WTC11 (cell line): Measurements from ENCODE around the gene NENF. TPM values are rescaled to one million over a fixed set of nuclear protein-coding genes. Genes with fewer than 3 reads are reported as not detected.

Experiments
- ATAC-seq: fragments of 200-7000 bp; cut with Tn5 transposase; 2 replicates; pipeline ENCODE4 v1.10.0; 2021; ENCODE audit warnings: mild to moderate bottlenecking, moderate library complexity
- CTCF ChIA-PET: fragments of 300-600 bp; sonication (Branson Sonifier 250); formaldehyde crosslinking; loops from one replicate; lab custom pipeline; 2021; ENCODE audit warnings: antibody characterized with exemption; lab: Charles Lee
- POLR2A ChIA-PET: fragments of 350-600 bp; sonication (Branson Sonifier 250); formaldehyde crosslinking; loops from one replicate; lab custom pipeline; 2021; ENCODE audit warnings: antibody characterized with exemption; lab: Charles Lee
- DNase-seq: peaks from one replicate; pipeline ENCODE4 v3.0.0; 2021; ENCODE audit warnings: low spot score
- H3K27ac Mint-ChIP-seq: 2 replicates; pipeline ENCODE4 v1.8.0; 2021; ENCODE audit warnings: mixed read lengths
- H3K27me3 Mint-ChIP-seq: 2 replicates; pipeline ENCODE4 v1.8.0; 2021; ENCODE audit warnings: low read depth, mild to moderate bottlenecking, moderate library complexity, mixed read lengths
- H3K36me3 Mint-ChIP-seq: 2 replicates; pipeline ENCODE4 v1.8.0; 2021; ENCODE audit warnings: mixed read lengths
- H3K4me1 Mint-ChIP-seq: 2 replicates; pipeline ENCODE4 v1.8.0; 2022; ENCODE audit warnings: mixed read lengths
- H3K4me3 Mint-ChIP-seq: 2 replicates; pipeline ENCODE4 v1.8.0; 2021; ENCODE audit warnings: mild to moderate bottlenecking, moderate library complexity, mixed read lengths
- H3K9me3 Mint-ChIP-seq: 2 replicates; pipeline ENCODE4 v1.8.0; 2021; ENCODE audit warnings: mixed read lengths
- FOXP1 ChIP-seq: sonication (generic); formaldehyde crosslinking; IDR thresholded peaks from 2 replicates; pipeline ENCODE4 v1.8.0; 2022; ENCODE audit warnings: missing genetic modification reagents, mild to moderate bottlenecking, moderate library complexity, borderline replicate concordance
- GRHL2 ChIP-seq: fragments of 250-450 bp; sonication (Bioruptor Pico); IDR thresholded peaks from 2 replicates; pipeline ENCODE4 v1.8.0; 2022; ENCODE audit warnings: mild to moderate bottlenecking, moderate library complexity; ENCODE audit not compliant: insufficient replicate concordance, severe bottlenecking
- HMGA2 ChIP-seq: fragments of 250-450 bp; sonication (Bioruptor Pico); IDR thresholded peaks from 2 replicates; pipeline ENCODE4 v1.4.0; 2021; ENCODE audit warnings: mild to moderate bottlenecking, moderate library complexity
- NR1H2 ChIP-seq: sonication (generic); formaldehyde crosslinking; IDR thresholded peaks from 2 replicates; pipeline ENCODE4 v1.9.0; 2021; ENCODE audit warnings: mild to moderate bottlenecking, moderate library complexity, missing genetic modification reagents
- NR3C1 ChIP-seq: sonication (generic); formaldehyde crosslinking; conservative IDR thresholded peaks from 2 replicates; pipeline ENCODE4 v1.8.1; 2023; ENCODE audit warnings: low read depth, mild to moderate bottlenecking, missing genetic modification reagents
- PRRX2 ChIP-seq: fragments of 250-450 bp; sonication (Bioruptor Pico); IDR thresholded peaks from 2 replicates; pipeline ENCODE4 v1.8.0; 2021; ENCODE audit warnings: mild to moderate bottlenecking
- SOX15 ChIP-seq: fragments of 250-450 bp; sonication (Bioruptor Pico); IDR thresholded peaks from 2 replicates; pipeline ENCODE4 v1.9.0; 2021; ENCODE audit warnings: mild to moderate bottlenecking
- TEAD1 ChIP-seq: sonication (generic); formaldehyde crosslinking; IDR thresholded peaks from 2 replicates; pipeline ENCODE4 v1.8.0; 2022; ENCODE audit warnings: mild to moderate bottlenecking, missing genetic modification reagents
- ZNF263 ChIP-seq: sonication (generic); formaldehyde crosslinking; IDR thresholded peaks from 2 replicates; pipeline ENCODE4 v1.8.1; 2022; ENCODE audit warnings: low read depth, mild to moderate bottlenecking, moderate library complexity, missing genetic modification reagents
- ZNF671 ChIP-seq: fragments of 250-450 bp; sonication (Bioruptor Pico); IDR thresholded peaks from 2 replicates; pipeline ENCODE4 v1.8.0; 2021; ENCODE audit warnings: mild to moderate bottlenecking
- total RNA-seq: library from RNA; stranded (reverse); gene quantifications from 3 replicates; pipeline ENCODE4 v1.2.3, GENCODE V29; 2021
- TF ChIP-seq, protein P1 (sequence below): fragments of 250-450 bp; sonication (Bioruptor Pico); IDR thresholded peaks from 2 replicates; pipeline ENCODE4 v1.8.0; 2021; ENCODE audit warnings: mild to moderate bottlenecking
- TF ChIP-seq, protein P2 (sequence below): fragments of 250-450 bp; sonication (Bioruptor Pico); IDR thresholded peaks from 2 replicates; pipeline ENCODE4 v1.9.0; 2021; ENCODE audit warnings: mild to moderate bottlenecking, borderline replicate concordance
- TF ChIP-seq, protein P3 (sequence below): sonication (generic); formaldehyde crosslinking; IDR thresholded peaks from 2 replicates; pipeline ENCODE4 v1.8.1; 2023; ENCODE audit warnings: mild to moderate bottlenecking, missing genetic modification reagents, moderate library complexity
- TF ChIP-seq, protein P4 (sequence below): sonication (generic); formaldehyde crosslinking; IDR thresholded peaks from 2 replicates; pipeline ENCODE4 v1.8.1; 2022; ENCODE audit warnings: mild to moderate bottlenecking, missing genetic modification reagents, moderate library complexity, borderline replicate concordance
- TF ChIP-seq, protein P5 (sequence below): sonication (generic); formaldehyde crosslinking; IDR thresholded peaks from 2 replicates; pipeline ENCODE4 v1.8.1; 2022; ENCODE audit warnings: low read depth, mild to moderate bottlenecking, moderate library complexity, missing genetic modification reagents, borderline replicate concordance
- TF ChIP-seq, protein P6 (sequence below): sonication (generic); formaldehyde crosslinking; IDR thresholded peaks from 2 replicates; pipeline ENCODE4 v1.8.1; 2022; ENCODE audit warnings: missing genetic modification reagents, borderline replicate concordance
- TF ChIP-seq, protein P7 (sequence below): fragments of 250-450 bp; sonication (Bioruptor Pico); IDR thresholded peaks from 2 replicates; pipeline ENCODE4 v2.1.2; 2022; ENCODE audit warnings: mild to moderate bottlenecking, moderate library complexity
- TF ChIP-seq, protein P8 (sequence below): fragments of 200-600 bp; IDR thresholded peaks from 2 replicates; pipeline ENCODE4 v1.8.0; 2022; ENCODE audit warnings: antibody characterized with exemption

The NENF gene
- total RNA-seq, 1 experiment from 2014 or later: 27.3 TPM

DNA sequence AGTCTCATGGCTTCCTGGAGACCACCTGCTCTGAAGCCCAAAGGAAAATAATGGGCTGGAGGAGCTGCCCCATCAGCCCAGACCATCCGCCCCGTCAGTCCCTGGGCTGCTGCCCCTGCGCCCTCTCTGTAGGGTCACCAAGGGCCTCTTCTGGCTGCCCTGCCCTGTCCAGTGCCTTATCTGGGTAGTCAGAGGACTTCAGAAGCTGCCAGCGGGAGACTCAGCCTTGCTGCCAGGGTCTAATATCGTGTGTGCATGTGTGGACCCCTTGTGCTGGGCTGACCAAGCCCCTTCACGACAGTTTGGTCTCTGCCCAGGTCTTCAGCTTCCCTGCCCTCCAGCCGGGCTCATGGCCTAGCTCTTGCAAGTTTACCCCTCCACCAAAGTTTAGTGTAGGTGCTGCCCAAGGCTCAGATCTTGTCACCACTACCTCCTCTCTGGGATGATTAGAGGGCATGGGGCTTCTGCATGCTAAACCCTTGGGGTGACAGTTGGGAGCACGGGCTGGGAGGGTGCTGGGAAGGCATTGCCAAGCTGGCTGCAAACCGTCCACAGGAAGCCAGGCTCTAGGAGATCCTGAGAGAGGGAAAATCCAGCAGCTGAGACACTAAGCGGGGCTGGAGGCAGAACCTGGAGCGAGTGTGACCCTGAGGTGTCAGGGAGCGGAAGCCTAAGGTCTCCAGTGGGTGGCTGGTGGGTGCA lies 20.6 kb downstream of the NENF start:
- Mint-ChIP-seq H3K27ac (no peak overlapping the region), H3K4me3 (no peak overlapping the region), H3K9me3 (0 out of 2 replicates have a peak, but pooled peaks cover 3% of the 10 kb centered on the region), H3K27me3 (no peaks in the 10 kb centered on the region), H3K36me3 (no peaks in the 10 kb centered on the region), H3K4me1 (no peaks in the 10 kb centered on the region)
- TF ChIP-seq, protein P1, sequence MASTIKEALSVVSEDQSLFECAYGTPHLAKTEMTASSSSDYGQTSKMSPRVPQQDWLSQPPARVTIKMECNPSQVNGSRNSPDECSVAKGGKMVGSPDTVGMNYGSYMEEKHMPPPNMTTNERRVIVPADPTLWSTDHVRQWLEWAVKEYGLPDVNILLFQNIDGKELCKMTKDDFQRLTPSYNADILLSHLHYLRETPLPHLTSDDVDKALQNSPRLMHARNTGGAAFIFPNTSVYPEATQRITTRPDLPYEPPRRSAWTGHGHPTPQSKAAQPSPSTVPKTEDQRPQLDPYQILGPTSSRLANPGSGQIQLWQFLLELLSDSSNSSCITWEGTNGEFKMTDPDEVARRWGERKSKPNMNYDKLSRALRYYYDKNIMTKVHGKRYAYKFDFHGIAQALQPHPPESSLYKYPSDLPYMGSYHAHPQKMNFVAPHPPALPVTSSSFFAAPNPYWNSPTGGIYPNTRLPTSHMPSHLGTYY (CRISPR knock-in tag): no peak
- no peak for TF ChIP-seq FOXP1 (CRISPR knock-in tag)
- CTCF ChIA-PET: interaction anchor here (0.7 to 1.4 kb wide), 5 partner anchors 9 to 418 kb away, joined by 3 to 5 read pairs (median 3); partner anchors contain the start of genes DTL and INTS7
- POLR2A ChIA-PET: no interaction called here
- ATAC-seq: no peak
- DNase-seq: no peak

DNA sequence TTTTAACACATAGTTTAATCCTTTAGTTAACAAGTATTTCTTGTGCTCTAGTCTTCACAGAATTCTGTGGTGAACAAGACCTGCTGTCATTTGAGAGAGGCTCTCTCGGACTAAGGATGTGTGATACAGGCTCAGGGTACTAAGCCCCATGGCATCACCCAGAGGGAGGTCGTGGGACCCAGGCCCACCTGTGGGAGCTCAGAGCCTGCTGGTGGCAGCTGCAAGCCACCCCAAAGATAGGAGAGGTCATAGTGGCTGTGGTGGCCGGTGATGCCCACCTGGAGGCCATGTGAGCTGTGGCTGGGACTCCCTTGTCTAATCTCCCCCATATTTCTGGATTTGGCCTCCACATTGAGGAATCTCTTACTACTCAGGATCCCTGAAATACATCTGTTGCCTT lies 22.0 kb downstream of the NENF start:
- no peak for ATAC-seq
- Mint-ChIP-seq H3K4me1 (no peaks in the 10 kb centered on the region), H3K9me3 (0 out of 2 replicates have a peak, but pooled peaks cover 7% of the 10 kb centered on the region), H3K4me3 (no peak overlapping the region), H3K27me3 (no peaks in the 10 kb centered on the region), H3K27ac (no peak overlapping the region), H3K36me3 (no peaks in the 10 kb centered on the region)
- no peak for DNase-seq
- ChIA-PET CTCF (interaction anchor here (1.3 to 4.8 kb wide), 18 partner anchors 11 to 420 kb away, joined by 4 to 55 read pairs (median 16); partner anchors contain the start of genes DTL, INTS7, NENF and PACC1), POLR2A (interaction anchor here (1.5 kb wide), 1 partner anchor 164 kb away, joined by 5 read pairs; no protein-coding TSS in a partner anchor)
- TF ChIP-seq, protein P2, sequence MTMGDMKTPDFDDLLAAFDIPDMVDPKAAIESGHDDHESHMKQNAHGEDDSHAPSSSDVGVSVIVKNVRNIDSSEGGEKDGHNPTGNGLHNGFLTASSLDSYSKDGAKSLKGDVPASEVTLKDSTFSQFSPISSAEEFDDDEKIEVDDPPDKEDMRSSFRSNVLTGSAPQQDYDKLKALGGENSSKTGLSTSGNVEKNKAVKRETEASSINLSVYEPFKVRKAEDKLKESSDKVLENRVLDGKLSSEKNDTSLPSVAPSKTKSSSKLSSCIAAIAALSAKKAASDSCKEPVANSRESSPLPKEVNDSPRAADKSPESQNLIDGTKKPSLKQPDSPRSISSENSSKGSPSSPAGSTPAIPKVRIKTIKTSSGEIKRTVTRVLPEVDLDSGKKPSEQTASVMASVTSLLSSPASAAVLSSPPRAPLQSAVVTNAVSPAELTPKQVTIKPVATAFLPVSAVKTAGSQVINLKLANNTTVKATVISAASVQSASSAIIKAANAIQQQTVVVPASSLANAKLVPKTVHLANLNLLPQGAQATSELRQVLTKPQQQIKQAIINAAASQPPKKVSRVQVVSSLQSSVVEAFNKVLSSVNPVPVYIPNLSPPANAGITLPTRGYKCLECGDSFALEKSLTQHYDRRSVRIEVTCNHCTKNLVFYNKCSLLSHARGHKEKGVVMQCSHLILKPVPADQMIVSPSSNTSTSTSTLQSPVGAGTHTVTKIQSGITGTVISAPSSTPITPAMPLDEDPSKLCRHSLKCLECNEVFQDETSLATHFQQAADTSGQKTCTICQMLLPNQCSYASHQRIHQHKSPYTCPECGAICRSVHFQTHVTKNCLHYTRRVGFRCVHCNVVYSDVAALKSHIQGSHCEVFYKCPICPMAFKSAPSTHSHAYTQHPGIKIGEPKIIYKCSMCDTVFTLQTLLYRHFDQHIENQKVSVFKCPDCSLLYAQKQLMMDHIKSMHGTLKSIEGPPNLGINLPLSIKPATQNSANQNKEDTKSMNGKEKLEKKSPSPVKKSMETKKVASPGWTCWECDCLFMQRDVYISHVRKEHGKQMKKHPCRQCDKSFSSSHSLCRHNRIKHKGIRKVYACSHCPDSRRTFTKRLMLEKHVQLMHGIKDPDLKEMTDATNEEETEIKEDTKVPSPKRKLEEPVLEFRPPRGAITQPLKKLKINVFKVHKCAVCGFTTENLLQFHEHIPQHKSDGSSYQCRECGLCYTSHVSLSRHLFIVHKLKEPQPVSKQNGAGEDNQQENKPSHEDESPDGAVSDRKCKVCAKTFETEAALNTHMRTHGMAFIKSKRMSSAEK (CRISPR knock-in tag): no peak
- TF ChIP-seq HMGA2 (CRISPR knock-in tag) (no peak), NR1H2 (CRISPR knock-in tag) (no peak), FOXP1 (CRISPR knock-in tag) (no peak), ZNF671 (CRISPR knock-in tag) (no peak), ZNF263 (CRISPR knock-in tag) (no peak), GRHL2 (no peak), NR3C1 (CRISPR knock-in tag) (no peak), PRRX2 (CRISPR knock-in tag) (no peak), SOX15 (CRISPR knock-in tag) (no peak), TEAD1 (no peak)
- TF ChIP-seq, protein P3, sequence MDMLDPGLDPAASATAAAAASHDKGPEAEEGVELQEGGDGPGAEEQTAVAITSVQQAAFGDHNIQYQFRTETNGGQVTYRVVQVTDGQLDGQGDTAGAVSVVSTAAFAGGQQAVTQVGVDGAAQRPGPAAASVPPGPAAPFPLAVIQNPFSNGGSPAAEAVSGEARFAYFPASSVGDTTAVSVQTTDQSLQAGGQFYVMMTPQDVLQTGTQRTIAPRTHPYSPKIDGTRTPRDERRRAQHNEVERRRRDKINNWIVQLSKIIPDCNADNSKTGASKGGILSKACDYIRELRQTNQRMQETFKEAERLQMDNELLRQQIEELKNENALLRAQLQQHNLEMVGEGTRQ (CRISPR knock-in tag): no peak
- TF ChIP-seq, protein P4, sequence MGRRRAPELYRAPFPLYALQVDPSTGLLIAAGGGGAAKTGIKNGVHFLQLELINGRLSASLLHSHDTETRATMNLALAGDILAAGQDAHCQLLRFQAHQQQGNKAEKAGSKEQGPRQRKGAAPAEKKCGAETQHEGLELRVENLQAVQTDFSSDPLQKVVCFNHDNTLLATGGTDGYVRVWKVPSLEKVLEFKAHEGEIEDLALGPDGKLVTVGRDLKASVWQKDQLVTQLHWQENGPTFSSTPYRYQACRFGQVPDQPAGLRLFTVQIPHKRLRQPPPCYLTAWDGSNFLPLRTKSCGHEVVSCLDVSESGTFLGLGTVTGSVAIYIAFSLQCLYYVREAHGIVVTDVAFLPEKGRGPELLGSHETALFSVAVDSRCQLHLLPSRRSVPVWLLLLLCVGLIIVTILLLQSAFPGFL (CRISPR knock-in tag): no peak
- TF ChIP-seq, protein P5, sequence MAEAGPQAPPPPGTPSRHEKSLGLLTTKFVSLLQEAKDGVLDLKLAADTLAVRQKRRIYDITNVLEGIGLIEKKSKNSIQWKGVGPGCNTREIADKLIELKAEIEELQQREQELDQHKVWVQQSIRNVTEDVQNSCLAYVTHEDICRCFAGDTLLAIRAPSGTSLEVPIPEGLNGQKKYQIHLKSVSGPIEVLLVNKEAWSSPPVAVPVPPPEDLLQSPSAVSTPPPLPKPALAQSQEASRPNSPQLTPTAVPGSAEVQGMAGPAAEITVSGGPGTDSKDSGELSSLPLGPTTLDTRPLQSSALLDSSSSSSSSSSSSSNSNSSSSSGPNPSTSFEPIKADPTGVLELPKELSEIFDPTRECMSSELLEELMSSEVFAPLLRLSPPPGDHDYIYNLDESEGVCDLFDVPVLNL (CRISPR knock-in tag): no peak
- TF ChIP-seq, protein P6, sequence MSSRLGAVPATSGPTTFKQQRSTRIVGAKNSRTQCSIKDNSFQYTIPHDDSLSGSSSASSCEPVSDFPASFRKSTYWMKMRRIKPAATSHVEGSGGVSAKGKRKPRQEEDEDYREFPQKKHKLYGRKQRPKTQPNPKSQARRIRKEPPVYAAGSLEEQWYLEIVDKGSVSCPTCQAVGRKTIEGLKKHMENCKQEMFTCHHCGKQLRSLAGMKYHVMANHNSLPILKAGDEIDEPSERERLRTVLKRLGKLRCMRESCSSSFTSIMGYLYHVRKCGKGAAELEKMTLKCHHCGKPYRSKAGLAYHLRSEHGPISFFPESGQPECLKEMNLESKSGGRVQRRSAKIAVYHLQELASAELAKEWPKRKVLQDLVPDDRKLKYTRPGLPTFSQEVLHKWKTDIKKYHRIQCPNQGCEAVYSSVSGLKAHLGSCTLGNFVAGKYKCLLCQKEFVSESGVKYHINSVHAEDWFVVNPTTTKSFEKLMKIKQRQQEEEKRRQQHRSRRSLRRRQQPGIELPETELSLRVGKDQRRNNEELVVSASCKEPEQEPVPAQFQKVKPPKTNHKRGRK: no peak
- TF ChIP-seq, protein P7, sequence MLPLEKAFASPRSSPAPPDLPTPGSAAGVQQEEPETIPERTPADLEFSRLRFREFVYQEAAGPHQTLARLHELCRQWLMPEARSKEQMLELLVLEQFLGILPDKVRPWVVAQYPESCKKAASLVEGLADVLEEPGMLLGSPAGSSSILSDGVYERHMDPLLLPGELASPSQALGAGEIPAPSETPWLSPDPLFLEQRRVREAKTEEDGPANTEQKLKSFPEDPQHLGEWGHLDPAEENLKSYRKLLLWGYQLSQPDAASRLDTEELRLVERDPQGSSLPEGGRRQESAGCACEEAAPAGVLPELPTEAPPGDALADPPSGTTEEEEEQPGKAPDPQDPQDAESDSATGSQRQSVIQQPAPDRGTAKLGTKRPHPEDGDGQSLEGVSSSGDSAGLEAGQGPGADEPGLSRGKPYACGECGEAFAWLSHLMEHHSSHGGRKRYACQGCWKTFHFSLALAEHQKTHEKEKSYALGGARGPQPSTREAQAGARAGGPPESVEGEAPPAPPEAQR (CRISPR knock-in tag): no peak
- TF ChIP-seq, protein P8, sequence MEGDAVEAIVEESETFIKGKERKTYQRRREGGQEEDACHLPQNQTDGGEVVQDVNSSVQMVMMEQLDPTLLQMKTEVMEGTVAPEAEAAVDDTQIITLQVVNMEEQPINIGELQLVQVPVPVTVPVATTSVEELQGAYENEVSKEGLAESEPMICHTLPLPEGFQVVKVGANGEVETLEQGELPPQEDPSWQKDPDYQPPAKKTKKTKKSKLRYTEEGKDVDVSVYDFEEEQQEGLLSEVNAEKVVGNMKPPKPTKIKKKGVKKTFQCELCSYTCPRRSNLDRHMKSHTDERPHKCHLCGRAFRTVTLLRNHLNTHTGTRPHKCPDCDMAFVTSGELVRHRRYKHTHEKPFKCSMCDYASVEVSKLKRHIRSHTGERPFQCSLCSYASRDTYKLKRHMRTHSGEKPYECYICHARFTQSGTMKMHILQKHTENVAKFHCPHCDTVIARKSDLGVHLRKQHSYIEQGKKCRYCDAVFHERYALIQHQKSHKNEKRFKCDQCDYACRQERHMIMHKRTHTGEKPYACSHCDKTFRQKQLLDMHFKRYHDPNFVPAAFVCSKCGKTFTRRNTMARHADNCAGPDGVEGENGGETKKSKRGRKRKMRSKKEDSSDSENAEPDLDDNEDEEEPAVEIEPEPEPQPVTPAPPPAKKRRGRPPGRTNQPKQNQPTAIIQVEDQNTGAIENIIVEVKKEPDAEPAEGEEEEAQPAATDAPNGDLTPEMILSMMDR: no peak
